Measurements from ENCODE around the gene RAG1.

RAG1 gene

DNA sequence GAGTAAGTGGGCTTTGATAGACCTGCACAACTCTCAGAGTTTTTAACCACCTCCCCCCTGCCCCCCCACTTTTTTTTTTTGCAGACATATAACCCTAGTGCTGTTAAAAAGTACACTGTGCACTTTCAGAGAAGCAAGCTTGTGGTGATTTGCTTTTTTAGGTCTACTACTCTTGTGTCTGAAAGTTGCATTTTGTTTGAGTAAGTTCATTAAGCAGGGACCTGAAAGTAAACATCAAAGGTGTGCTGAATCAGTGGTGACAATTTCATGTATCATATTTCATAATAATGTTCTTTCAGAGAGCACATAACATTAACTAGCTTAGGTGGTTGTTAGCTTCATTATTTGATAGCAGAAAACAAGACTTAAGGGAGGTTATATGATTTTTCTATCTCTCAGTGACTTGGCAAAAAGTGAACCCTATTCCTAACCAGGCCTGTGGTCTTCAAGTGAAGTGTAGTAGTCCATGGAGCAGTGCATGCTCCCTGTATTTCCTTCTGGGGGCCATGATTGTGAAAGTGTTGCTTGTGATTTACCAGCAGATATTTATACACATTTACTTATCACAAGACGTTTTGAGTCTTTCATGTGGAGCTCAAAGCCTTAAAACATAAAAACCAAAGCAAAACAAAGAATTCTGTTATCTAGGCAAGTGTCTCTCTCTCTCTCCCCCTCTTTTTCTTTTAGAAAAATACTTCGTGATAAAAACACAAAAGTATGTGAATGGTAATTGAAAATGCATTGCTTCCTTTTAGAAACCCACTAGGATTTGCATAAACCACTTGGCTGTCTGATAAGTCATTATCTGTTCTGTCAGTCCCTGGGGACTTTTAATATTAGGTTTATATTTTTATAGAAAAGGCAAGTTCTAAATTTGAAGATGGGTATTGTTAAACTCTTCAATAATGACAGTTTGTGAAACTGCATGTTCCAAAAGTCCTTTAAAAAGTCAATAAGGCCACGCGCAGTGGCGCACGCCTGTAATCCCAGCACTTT, 37.7 kb downstream of the RAG1 start:
- no peak overlapping the region for H3K4me3 ChIP-seq (ENCODE audit: low read length)
- TF ChIP-seq ZNF274 (IDR thresholded peaks at IDR 0.05; ENCODE audit: low read depth, low read length), result no peak

- H3K4me3 ChIP-seq (ENCODE audit: low read length), result no peak overlapping the region
- TF ChIP-seq ZNF274 (IDR thresholded peaks at IDR 0.05; ENCODE audit: low read depth, low read length), result no peak
These were observed 40.8 kb downstream of the RAG1 start for GRCh38 chr11:36608491-36609199.

GRCh38 chr11:36609383-36609782, 41.6 kb downstream of the RAG1 start:
- TF ChIP-seq ZNF274 (IDR thresholded peaks at IDR 0.05; ENCODE audit: low read depth, low read length), result no peak
- no peak overlapping the region for H3K4me3 ChIP-seq (ENCODE audit: low read length)

DNA sequence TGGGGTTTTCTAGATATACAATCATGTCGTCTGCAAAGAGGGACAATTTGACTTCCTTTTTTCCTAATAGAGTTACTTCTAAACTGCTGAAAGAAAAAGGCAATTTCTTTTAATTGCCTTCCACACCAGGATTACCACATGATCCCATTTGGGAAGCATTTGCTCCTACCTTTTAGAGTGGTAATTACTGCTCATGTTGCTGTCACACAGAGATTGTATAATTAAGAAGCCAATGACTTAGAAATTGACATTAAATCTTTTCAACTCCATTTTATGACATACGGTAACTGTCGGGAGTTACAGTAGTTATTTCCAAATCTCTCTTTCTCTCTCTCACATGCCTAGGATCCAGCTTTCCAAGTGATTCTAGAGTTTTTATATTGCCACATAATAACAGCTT, 48.0 kb downstream of the RAG1 start:
- no peak overlapping the region for H3K4me3 ChIP-seq (ENCODE audit: low read length)
- TF ChIP-seq ZNF274 (IDR thresholded peaks at IDR 0.05; ENCODE audit: low read depth, low read length), result no peak

DNA sequence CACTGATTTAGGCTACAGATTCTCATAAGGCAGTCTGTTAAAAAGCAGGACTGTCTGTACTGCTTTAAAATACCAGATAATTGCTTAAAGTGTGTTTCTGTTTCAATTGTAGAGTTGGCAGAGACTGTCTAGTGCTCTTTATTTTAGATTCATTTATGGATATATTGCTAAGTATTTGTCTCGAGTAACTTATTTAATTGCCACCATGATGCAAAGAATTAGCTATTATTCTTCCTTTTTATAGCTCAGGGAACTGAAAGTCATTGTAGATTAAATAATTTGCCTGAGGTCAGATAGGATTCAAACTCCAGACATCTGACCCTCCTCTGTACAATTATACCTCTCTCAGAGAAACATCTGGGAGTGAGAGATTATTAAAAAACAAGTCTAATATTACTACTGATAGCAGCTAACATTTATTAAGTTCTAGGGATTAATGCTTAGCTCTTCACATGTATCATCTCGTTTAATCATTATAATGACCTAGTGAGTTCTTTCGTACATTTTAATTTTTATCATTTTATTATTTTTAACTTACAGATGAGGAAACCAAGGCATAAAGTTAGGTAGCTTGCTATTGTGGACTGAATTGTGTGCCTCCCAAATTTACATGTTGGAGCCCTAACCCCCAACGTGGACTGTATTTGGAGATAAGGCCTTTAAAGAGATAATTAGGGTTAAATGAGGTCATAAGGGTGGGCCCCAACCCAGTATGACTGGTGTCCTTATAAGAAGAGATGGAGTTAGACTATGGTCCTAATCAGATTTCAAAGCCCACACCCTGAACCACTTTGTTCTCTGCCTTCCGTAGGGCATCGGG, 49.9 kb downstream of the RAG1 start:
- H3K4me3 ChIP-seq (ENCODE audit: low read length), result no peak overlapping the region
- TF ChIP-seq ZNF274 (IDR thresholded peaks at IDR 0.05; ENCODE audit: low read depth, low read length), result no peak

- TF ChIP-seq ZNF274 (IDR thresholded peaks at IDR 0.05; ENCODE audit: low read depth, low read length), result no peak
- H3K4me3 ChIP-seq (ENCODE audit: low read length), result peak overlapping the region; percentile 28; the same call in 1 of the 2 replicates
These were observed 50.7 kb downstream of the RAG1 start for GRCh38 chr11:36618363-36619047.

DNA sequence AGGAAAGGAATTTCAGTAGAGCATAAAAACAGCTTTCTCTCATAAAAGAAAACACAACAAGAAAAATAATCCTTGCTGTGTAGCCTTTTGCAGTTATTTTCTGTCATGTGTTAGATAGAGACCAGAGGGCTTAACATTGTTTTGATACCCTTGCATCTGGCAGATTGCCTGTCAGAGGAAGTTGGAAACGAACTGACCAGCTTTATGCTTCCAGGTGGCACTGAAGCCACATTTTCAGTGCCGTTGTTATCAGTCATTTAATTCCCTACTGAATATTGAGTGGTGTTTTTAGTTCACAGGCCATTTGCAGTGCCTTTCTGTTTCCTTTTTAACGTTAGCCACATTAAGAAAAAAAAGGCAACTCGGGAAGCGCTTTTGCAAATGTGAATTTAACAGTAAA, 51.7 kb downstream of the RAG1 start:
- H3K4me3 ChIP-seq (ENCODE audit: low read length), result no peak overlapping the region
- no peak for TF ChIP-seq ZNF274 (IDR thresholded peaks at IDR 0.05; ENCODE audit: low read depth, low read length)

DNA sequence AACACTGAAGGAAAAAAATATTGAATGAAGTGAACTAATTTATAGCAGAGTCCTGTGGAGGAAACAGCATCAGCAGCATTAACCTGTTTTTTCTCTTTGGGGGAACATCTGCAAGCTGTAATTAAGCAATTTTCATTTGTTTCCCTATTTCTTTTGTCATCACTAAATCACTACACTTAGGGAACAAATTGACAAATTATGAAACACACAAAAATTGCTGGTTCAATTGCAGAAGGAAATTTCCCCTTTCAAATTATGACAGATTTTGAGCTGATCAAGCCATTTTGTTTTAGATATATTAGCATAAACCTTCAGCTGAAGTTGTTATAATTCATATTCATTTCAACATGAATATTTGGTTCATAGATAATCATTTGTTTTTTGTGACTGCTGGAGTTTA, 52.4 kb downstream of the RAG1 start:
- H3K4me3 ChIP-seq (ENCODE audit: low read length), result no peak overlapping the region
- TF ChIP-seq ZNF274 (IDR thresholded peaks at IDR 0.05; ENCODE audit: low read depth, low read length), result no peak

DNA sequence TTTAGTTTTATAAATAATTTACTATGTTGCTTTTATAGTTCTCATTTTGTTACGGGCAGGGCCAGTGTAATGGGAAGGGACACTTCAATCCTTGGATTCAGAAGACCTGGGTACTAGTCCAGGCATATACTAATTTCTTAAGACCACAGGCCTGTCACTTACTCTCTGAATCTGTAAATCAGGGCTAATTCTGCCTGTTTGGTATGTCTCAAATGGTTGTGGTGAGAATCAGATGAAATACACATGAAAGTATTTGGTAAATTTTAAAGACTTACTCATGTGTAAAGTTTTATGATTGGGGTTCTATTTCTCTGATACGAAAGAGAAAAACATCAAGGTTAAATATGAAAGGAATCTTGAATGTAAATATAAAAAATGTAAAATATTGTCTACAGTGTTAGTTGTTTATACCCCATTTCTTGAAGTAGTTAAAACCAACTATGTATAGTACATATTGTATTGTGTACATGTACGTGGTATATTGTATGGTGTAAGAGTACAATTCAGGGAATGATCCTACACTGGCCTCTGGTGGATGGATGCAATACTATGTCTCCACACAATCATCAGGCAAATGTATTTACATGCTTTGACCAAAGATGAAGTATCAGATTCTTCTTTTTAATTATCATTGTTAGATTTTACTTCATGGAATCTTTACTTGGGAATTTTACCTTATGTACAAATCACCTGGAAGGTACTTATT, 54.8 kb downstream of the RAG1 start:
- no peak overlapping the region for H3K4me3 ChIP-seq (ENCODE audit: low read length)
- TF ChIP-seq ZNF274 (IDR thresholded peaks at IDR 0.05; ENCODE audit: low read depth, low read length), result no peak

- no peak for TF ChIP-seq ZNF274 (IDR thresholded peaks at IDR 0.05; ENCODE audit: low read depth, low read length)
- H3K4me3 ChIP-seq (ENCODE audit: low read length), result no peak overlapping the region
These were observed 55.7 kb downstream of the RAG1 start for GRCh38 chr11:36623494-36623893.

GRCh38 chr11:36627006-36627405, 59.2 kb downstream of the RAG1 start:
- H3K4me3 ChIP-seq (ENCODE audit: low read length), result no peak overlapping the region
- no peak for TF ChIP-seq ZNF274 (IDR thresholded peaks at IDR 0.05; ENCODE audit: low read depth, low read length)

DNA sequence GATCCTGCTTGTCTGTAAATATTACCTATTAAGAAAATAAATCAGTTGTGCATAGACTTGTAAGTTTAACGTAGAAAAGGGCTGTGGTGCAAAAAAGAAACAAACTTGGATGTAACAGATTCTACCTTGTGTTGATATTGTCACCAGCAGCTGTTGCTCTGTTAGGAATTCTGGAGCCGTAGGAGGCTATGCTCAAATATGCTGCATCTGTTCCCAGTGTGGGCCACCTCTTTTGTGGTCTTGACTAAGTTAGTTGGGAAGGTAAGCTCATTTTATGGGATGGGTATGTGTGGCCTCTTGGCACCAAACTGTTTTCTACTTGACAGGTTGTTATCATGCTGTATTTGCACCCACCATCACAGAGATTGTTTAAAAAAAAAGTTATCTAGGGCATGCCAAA, 59.7 kb downstream of the RAG1 start:
- TF ChIP-seq ZNF274 (IDR thresholded peaks at IDR 0.05; ENCODE audit: low read depth, low read length), result no peak

DNA sequence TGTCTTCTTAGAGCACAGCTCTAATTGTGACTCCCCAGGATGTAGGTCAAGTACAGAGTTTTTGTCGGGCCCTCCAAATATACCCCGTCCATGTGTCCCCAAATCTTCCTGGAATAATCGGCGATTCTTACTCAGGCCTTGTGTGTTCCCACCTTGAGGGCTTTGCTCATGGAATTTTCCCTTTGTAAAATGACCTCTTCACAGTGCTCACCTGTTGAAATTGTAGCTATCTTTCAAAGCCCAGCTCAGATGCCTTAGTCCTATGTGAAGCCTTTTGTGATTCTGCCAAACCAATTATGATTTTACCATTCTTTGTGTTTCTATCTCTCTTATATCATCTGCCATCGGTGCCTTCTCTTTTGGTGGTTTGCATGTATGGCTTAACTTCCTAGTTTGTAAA, 60.3 kb downstream of the RAG1 start:
- TF ChIP-seq ZNF274 (IDR thresholded peaks at IDR 0.05; ENCODE audit: low read depth, low read length), result no peak
- H3K4me3 ChIP-seq (ENCODE audit: low read length), result no peak overlapping the region

More for the DNA sequence above, 59.7 kb downstream of the RAG1 start:
- H3K4me3 ChIP-seq (ENCODE audit: low read length), result no peak overlapping the region
